GM20431 (cell line): ENCODE data around the gene MUC2.

Source experiments
- in situ Hi-C: fragments of 300-500 bp; cut with MseI, MboI; formaldehyde crosslinking; loops from one replicate; pipeline ENCODE4 v1.15.0; 2020; ENCODE audit warnings: low sequenced_read_pairs; ENCODE audit not compliant: unreplicated experiment

MUC2 gene

GRCh38 chr11:1049911-1050580 is 24.6 kb upstream of the MUC2 start:
- in situ Hi-C loops, result loop anchor here (10.0 kb wide), 1 partner anchor 195 kb away; no protein-coding TSS in a partner anchor

DNA sequence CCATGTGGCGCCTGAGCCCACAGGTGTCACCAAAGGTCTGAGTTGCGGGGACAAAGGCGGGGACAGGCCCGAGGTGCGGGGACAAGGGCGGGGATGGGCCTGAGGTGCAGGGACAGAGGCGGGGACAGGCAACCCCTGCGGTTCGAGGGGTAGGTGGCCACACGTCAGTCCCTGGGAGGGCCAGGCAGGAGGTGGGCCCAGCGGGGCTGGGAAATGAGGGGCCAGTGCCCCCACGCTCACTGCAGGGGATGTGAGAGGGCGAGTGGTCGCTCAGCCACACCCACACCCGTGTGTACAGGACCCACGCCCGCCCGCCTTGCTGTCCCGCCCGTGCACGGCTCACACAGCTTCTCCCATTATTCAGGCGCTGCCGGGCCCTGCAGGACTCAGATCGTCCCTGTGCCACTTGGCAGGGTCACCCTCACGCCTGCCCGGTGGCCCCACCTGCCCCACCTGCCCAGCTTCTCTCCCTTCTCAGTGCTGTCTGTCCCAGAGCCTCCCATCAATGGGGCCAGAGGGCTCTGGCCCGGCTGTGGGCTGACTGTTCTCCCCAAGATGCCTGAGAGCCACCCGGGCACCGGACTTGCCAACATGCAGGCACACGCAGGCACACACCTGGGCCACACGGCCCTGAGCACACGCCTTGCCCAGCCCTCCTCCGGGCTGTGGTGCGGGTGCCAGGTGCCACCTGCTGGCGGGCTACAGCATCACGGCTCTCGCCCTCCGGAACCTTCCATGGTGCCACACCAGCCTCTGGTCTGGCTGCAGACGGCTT is 23.9 kb upstream of the MUC2 start:
- in situ Hi-C loops, result loop anchor here (10.0 kb wide), 1 partner anchor 196 kb away; no protein-coding TSS in a partner anchor

GRCh38 chr11:1051356-1052132 is 23.1 kb upstream of the MUC2 start:
- in situ Hi-C loops, result loop anchor here (10.0 kb wide), 1 partner anchor 197 kb away; no protein-coding TSS in a partner anchor

DNA sequence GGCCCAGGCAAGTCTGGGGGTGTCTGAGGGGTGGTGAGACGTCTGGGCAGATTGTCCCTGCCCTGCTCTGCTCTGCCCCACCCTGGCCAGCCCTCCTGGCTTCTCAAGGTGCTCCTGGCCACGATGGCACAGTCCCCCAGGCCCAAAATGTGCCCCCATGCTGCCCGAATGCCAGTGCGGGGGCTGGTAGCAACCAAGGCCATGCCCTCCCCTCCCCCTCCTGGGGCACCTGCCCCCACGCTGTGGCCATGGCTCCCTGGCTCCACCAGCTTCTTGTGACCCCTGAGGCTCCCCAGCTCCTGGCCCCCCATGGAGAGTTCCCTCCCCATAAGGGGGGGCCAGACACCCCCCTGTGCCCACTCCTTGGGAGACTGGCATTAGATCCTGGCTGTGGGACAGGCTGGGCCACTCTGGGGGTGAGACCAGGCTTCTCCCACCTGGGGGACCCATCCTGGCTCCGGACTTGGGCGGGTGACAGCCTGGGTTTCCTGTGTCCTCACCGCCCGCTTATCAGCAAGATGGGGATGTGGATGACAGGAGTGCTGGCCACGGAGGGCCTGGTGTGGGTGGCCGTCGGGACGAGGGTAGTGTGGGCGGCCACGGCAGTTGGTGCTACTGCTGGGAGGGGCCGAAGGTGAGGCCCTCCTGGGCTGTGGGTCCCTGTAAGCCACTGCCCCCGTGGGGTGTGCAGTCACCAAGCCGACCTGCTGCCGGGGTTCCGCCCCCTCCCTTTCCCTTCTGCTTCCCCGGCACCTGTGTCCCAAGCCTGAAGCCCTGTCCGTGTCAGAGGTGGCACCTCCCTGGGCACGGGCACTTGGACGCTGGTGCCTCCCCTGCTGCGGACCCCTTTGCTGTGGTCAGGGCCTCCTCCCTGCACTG is 22.3 kb upstream of the MUC2 start:
- in situ Hi-C loops, result loop anchor here (10.0 kb wide), 1 partner anchor 198 kb away; no protein-coding TSS in a partner anchor

DNA sequence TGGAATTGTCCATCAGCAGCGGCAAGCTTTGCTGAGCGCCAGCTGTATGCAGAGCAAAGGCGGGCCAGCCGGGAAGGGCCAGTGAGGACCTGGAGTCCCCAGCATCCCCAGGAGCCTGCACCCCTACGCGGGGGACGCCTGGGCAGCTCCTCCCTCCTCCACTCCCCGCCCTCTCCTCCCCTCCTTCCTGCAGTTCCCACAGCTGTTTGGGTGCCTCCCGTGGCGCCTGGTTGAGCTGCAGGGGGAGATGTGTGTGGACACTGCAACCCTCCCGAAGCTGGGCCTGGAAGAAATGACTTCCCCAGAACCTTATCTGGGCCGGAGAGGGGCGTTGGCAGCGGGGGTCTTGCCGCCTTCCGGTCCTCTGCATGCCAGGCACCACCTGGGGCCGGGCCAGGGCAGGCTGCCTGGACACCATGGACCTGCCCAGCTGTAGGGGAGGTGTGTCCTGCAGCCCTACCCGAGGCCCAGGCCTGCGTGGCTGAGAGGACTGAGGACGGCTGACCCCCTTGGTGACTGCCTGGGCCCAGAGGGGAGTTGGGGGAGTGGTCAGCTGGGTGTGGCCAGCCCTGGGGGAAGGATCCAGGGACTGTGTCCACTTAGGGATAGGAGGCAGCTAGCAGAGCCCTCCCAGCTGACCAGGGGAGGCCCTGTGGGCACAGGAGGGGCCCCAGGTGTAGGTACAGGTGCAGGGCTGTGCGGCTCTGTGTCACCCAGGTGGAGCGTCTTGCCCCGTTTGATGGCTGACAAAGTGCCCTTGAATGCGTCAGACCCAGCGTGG is 21.4 kb upstream of the MUC2 start:
- in situ Hi-C loops, result loop anchor here (10.0 kb wide), 1 partner anchor 199 kb away; no protein-coding TSS in a partner anchor

DNA sequence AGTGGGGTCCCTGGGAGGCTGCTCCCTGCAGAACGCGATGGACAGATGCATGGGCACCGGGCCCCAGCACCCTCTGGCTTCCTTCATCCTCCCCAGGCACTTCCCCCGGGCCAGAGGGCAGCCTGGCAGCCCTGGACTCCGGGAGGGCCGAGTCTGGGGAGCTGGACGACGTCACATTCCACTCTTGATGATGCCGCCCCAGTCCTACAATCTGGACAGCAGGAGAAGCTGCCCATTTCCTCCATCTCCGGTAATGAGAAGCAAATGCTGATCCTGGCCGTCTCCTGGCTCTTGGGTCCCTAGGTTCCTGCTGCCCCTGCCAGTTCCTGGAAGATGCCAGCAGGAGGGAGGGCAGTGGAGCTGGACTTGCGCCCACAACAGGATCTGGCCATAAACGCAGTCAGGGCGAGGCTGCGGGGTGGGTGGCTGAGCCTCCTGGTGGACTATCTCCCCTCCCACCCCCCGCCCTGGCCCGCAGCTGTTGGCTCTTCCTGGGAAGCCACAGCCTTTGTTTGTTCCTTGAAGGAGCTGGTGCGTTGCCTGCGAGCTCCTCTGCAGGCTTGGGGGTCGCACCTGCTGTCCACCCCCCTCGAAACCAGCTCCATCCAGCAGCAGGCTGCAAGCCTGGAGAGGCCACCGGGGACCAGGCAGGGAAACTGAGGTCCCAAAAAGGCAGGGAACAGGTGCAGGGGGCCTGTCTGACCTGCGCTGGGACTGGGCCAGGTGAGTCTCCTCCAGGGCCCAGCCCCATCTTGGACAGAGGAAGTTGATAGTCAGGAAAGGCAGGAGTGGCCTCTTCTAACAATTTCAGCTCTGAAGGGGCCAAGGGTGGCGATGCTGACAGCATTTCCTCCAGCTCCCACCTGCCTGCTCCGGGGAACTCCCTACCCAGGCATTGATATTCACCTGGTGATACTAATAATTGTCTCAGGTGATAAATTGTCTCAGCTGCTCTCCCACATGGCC is 20.2 kb upstream of the MUC2 start:
- in situ Hi-C loops, result loop anchor here (10.0 kb wide), 1 partner anchor 200 kb away; no protein-coding TSS in a partner anchor

GRCh38 chr11:1055109-1055703 is 19.5 kb upstream of the MUC2 start:
- in situ Hi-C loops, result loop anchor here (10.0 kb wide), 1 partner anchor 200 kb away; no protein-coding TSS in a partner anchor

DNA sequence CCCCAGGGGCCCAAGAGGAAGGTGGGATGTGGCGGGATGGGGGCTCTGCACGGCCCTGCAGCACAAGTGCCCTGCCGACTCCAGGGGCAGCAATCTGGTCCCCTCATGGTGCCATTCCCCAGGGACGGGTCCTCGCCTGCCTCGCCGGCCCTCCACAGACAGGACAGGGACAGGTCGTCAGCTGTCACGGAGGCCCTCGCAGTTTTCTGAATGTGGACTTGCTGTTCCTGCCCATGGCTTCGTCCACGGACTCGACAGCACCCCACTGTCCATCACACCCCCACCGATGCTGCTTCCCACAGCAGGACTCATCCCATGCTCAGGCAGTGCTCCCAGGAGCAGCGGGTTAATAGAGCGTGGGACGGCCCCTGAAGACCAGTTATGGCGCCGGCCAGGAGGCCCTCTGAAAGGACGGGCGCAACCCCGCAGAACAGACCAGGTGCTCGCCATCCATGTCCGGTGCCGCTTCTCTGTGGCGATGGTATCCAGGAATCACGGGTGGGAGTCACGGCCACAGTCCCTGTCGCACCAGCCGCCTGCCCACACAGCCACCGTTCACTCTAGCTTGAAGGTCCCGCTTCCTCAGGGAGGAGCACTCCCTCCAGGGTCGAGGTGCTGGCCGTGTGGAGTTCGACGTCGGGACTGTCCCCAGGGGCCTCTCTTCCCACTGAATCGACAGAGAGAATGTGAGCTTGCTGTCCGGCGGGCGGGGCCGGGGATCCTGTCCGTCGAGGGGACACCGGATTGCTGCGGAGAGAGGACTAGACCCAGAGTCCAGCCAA is 18.5 kb upstream of the MUC2 start:
- in situ Hi-C loops, result loop anchor here (10.0 kb wide), 1 partner anchor 201 kb away; no protein-coding TSS in a partner anchor

DNA sequence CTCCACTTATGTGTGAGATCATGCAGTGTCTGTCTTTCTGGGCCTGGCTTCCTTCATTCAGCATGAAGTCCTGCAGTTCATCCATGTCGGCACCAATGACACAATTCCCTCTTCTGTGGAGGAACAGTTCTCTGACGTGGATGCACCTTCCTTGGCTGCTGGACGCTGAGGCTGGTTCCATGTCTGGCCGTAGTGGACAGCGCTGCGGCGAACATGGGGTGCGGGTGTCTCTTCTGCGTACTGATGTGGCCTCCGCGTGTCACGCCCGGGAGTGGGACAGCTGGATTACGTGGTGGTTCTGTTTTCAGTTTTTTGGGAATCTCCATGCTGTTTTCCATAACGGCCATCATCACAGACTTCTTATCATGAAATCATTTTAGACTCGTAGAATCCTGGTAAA is 16.9 kb upstream of the MUC2 start:
- in situ Hi-C loops, result loop anchor here (10.0 kb wide), 1 partner anchor 203 kb away; no protein-coding TSS in a partner anchor

DNA sequence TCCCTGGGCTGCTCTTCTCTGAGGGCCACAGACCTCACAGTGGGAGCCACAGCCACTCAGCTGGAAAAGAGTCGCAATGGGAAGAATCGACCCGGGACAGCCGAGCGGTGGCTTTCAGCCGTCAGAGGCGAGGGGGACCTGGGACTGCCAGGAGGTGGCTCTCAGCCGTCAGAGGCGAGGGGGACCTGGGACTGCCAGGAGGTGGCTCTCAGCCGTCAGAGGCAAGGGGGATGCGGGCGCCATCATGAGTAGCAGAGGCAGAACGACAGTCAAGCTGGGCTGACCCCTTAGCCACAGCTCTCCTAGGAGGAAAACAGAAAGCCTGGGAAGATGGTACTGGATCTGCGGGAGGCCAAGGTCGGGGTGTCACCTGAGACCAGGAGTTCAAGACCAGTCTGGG is 14.9 kb upstream of the MUC2 start:
- in situ Hi-C loops, result loop anchor here (10.0 kb wide), 1 partner anchor 205 kb away; no protein-coding TSS in a partner anchor

DNA sequence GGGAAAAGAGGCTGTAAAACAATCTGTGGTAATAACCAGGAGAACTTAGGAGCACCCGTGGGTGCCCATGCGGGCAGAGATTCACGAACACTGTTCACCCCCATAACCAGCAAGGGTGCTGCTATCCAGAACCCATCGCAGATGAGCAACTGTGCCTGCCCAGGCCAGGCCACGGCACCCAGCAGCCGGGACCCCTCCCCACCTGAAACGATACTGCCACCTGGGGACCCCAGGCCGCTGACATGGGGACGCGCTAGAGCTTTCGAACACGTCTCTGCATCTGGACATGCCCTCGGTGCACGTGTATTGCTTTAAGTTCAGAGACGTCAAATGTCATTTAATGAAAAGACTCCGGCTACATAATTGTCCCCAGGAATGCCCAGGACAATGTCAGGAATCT is 14.3 kb upstream of the MUC2 start:
- in situ Hi-C loops, result no loop called here

DNA sequence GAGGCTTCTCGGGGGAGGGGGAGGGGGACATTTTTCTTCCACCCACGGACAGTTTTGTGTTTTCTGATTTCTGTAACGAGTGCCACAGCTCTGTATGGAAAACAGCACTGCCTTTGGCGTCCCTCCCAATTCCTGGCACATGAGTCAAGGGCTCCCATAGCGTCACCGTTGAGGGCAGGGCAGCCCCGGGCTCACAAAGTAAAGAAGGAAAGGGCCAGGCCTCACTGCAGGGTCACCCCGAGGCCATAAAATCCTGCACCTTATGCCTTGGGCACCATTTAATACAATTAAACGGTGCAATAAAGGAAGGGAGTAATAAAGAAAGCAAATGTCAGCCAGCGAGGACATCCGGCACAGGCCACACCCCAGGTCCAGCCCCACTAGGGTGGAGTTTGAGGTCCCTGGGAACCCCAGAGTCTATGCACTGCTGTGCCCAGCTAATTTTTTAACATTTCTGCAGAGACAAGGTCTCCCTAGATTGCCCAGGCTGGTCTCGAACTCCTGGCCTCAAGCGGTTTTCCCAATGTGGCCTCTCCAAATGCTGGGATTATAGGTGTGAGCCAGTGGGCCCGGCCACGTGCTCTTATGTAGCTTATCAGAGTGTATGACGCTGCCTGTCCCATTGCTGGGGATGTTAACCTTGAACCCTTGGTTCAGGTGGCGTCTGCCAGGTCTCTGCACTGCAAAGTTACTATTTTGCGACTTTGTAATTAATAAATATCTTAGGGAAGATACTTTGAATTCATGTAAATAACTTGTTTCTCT is 13.6 kb upstream of the MUC2 start:
- in situ Hi-C loops, result no loop called here

GRCh38 chr11:1062075-1062820 is 12.4 kb upstream of the MUC2 start:
- in situ Hi-C loops, result no loop called here

GRCh38 chr11:1064167-1064566 is 10.5 kb upstream of the MUC2 start:
- in situ Hi-C loops, result no loop called here
